CD4-positive, alpha-beta T cell treated with Interferon gamma for 1 hour (primary cell): ENCODE results near the gene TRPV4.

ENCODE experiments used
- DNase-seq: peaks from one replicate; pipeline ENCODE4 v3.0.0-alpha.2; 2020

Gene TRPV4

GRCh38 chr12:109738878-109739665, 94.1 kb downstream of the TRPV4 start:
- DNase-seq: no peak

GRCh38 chr12:109738209-109738608, 95.0 kb downstream of the TRPV4 start:
- DNase-seq: no peak

GRCh38 chr12:109737631-109738030, 95.6 kb downstream of the TRPV4 start:
- no peak for DNase-seq

- no peak for DNase-seq
These were observed 96.1 kb downstream of the TRPV4 start for GRCh38 chr12:109737126-109737525.

- no peak for DNase-seq
These were observed 96.6 kb downstream of the TRPV4 start for GRCh38 chr12:109736552-109737108.

GRCh38 chr12:109735825-109736551, 97.2 kb downstream of the TRPV4 start:
- no peak for DNase-seq

GRCh38 chr12:109735051-109735521, 98.1 kb downstream of the TRPV4 start:
- no peak for DNase-seq

- DNase-seq: no peak
These were observed 98.8 kb downstream of the TRPV4 start for GRCh38 chr12:109734219-109735000.
